Sigmoid colon (tissue), 4 donors: ENCODE measurements around the gene SLC17A1.

ENCODE experiments used
- EP300 ChIP-seq, 4 donors: sonication (generic); formaldehyde crosslinking; IDR thresholded peaks; one replicate each; pipeline ENCODE4 v1.6.1; 2017; ENCODE audit warnings: antibody characterized with exemption in 4 of 4
- POLR2AphosphoS5 ChIP-seq, 4 donors: sonication (generic); formaldehyde crosslinking; IDR thresholded peaks; one replicate each; pipeline ENCODE4 v1.6.1; 2017; ENCODE audit warnings: antibody characterized with exemption in 4 of 4

DNA sequence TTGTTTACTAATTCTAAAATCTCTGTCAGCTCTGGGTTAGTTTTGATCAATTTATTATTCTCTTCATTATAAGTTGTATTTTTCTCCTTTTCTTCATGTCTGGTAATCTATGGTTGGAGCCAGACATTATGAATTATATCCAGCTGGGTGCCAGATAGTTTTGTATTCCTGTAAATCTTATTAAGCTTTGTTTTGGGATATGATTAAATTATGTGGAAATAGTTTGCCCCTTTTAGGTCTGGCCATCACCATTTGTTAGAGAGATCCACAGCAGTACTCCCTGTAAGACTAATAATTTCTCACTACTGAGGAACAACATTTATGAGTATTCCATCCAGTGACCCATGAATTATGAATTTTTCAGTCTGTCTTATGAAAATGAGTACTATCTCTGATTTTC, 20.9 kb upstream of the SLC17A1 start:
- TF ChIP-seq EP300 (IDR thresholded peaks at IDR 0.05) (no peak), POLR2AphosphoS5 (IDR thresholded peaks at IDR 0.05) (no peak)
